ENCODE measurements around the gene KCTD1.

Gene KCTD1

GRCh38 chr18:26470011-26470637, 78.2 kb downstream of the KCTD1 start:
- TF ChIP-seq YY1 (IDR thresholded peaks at IDR 0.05; ENCODE audit: insufficient read depth, insufficient read length) (no peak), ZNF274 (IDR thresholded peaks at IDR 0.05; ENCODE audit: low read depth, low read length) (no peak), SUZ12 (IDR thresholded peaks at IDR 0.05; ENCODE audit: extremely low read depth, insufficient read depth, insufficient read length) (no peak)
- Histone ChIP-seq H3K4me1 (ENCODE audit: insufficient read depth, insufficient read length) (no peaks in the 10 kb centered on the region), H3K36me3 (ENCODE audit: insufficient read depth, insufficient read length, low read length) (no peaks in the 10 kb centered on the region), H3K27me3 (ENCODE audit: insufficient read depth, insufficient read length) (no peaks in the 10 kb centered on the region), H3K9me3 (ENCODE audit: insufficient read depth, low read length) (no peaks in the 10 kb centered on the region), H3K9ac (ENCODE audit: insufficient read length, low read depth) (no peak overlapping the region), H3K4me3 (ENCODE audit: insufficient read length, low read depth) (no peak overlapping the region)
- DNase-seq (ENCODE audit: low read depth, low spot score): no peak

GRCh38 chr18:26468931-26469340, 79.4 kb downstream of the KCTD1 start:
- no peak for DNase-seq (ENCODE audit: low read depth, low spot score)
- H3K9ac ChIP-seq (ENCODE audit: insufficient read length, low read depth): no peak overlapping the region
- no peaks in the 10 kb centered on the region for H3K9me3 ChIP-seq (ENCODE audit: insufficient read depth, low read length)
- H3K27me3 ChIP-seq (ENCODE audit: insufficient read depth, insufficient read length): no peaks in the 10 kb centered on the region
- no peaks in the 10 kb centered on the region for H3K4me1 ChIP-seq (ENCODE audit: insufficient read depth, insufficient read length)
- H3K4me3 ChIP-seq (ENCODE audit: insufficient read length, low read depth): no peak overlapping the region
- TF ChIP-seq ZNF274 (IDR thresholded peaks at IDR 0.05; ENCODE audit: low read depth, low read length): no peak
- no peak for TF ChIP-seq YY1 (IDR thresholded peaks at IDR 0.05; ENCODE audit: insufficient read depth, insufficient read length)
- no peaks in the 10 kb centered on the region for H3K36me3 ChIP-seq (ENCODE audit: insufficient read depth, insufficient read length, low read length)

DNA sequence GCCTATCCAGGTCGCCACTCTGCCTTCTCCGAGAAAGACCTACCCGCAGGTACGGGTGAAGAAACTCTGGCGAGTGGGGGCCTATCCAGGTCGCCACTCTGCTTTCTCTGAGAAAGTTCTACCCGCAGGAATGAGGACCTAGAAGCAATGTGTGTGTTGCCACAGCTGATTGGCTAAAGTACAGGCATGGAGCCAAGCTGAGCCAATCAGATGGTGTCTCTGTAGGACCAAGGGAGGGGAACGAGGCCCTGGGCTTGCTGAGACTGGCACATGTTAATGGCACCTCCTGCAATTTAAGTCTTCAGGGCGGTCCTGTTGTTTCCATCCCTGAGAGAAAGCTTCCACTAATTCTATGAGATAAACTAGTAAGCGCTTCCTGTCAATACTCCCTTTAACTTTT, 82.3 kb downstream of the KCTD1 start:
- H3K4me3 ChIP-seq (ENCODE audit: insufficient read length, low read depth): no peak overlapping the region
- no peak overlapping the region for H3K9ac ChIP-seq (ENCODE audit: insufficient read length, low read depth)
- TF ChIP-seq SUZ12 (IDR thresholded peaks at IDR 0.05; ENCODE audit: extremely low read depth, insufficient read depth, insufficient read length) (no peak), YY1 (IDR thresholded peaks at IDR 0.05; ENCODE audit: insufficient read depth, insufficient read length) (no peak), ZNF274 (IDR thresholded peaks at IDR 0.05; ENCODE audit: low read depth, low read length) (no peak)

DNA sequence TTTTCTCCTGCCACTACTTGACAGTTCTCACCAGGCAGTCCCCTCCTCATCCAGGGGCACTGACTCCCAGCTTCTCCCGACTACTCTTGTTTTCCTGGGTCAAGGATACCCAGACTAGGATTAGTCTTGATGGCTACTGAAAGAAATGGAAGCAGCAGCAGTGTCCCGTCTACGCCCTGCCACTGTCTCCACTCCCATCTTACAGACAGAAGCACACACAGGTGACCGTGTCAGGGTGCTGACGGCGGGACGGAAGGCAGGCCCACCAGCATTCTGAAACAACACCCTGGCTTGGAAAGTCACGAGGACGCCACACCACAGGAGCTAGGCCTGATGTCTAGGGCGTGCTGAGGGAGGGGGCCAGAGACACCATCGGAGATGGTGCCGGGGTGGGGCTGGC, 82.9 kb downstream of the KCTD1 start:
- H3K4me1 ChIP-seq (ENCODE audit: insufficient read depth, insufficient read length): no peaks in the 10 kb centered on the region
- TF ChIP-seq ZNF274 (IDR thresholded peaks at IDR 0.05; ENCODE audit: low read depth, low read length): no peak
- TF ChIP-seq YY1 (IDR thresholded peaks at IDR 0.05; ENCODE audit: insufficient read depth, insufficient read length): no peak
- TF ChIP-seq SUZ12 (IDR thresholded peaks at IDR 0.05; ENCODE audit: extremely low read depth, insufficient read depth, insufficient read length): no peak

More for the DNA sequence above, 82.3 kb downstream of the KCTD1 start:
- Histone ChIP-seq H3K9me3 (ENCODE audit: insufficient read depth, low read length) (no peaks in the 10 kb centered on the region), H3K27me3 (ENCODE audit: insufficient read depth, insufficient read length) (no peaks in the 10 kb centered on the region), H3K36me3 (ENCODE audit: insufficient read depth, insufficient read length, low read length) (no peaks in the 10 kb centered on the region), H3K4me1 (ENCODE audit: insufficient read depth, insufficient read length) (no peaks in the 10 kb centered on the region)
- no peak for DNase-seq (ENCODE audit: low read depth, low spot score)

GRCh38 chr18:26464128-26465011, 84.0 kb downstream of the KCTD1 start:
- H3K9ac ChIP-seq (ENCODE audit: insufficient read length, low read depth): no peak overlapping the region
- H3K27me3 ChIP-seq (ENCODE audit: insufficient read depth, insufficient read length): no peaks in the 10 kb centered on the region
- TF ChIP-seq YY1 (IDR thresholded peaks at IDR 0.05; ENCODE audit: insufficient read depth, insufficient read length) (no peak), ZNF274 (IDR thresholded peaks at IDR 0.05; ENCODE audit: low read depth, low read length) (no peak), SUZ12 (IDR thresholded peaks at IDR 0.05; ENCODE audit: extremely low read depth, insufficient read depth, insufficient read length) (no peak)
- no peaks in the 10 kb centered on the region for H3K9me3 ChIP-seq (ENCODE audit: insufficient read depth, low read length)
- no peak overlapping the region for H3K4me3 ChIP-seq (ENCODE audit: insufficient read length, low read depth)
- no peaks in the 10 kb centered on the region for H3K4me1 ChIP-seq (ENCODE audit: insufficient read depth, insufficient read length)
- H3K36me3 ChIP-seq (ENCODE audit: insufficient read depth, insufficient read length, low read length): peaks cover 3% of the 10 kb centered on the region
- no peak for DNase-seq (ENCODE audit: low read depth, low spot score)

More for the DNA sequence above, 82.9 kb downstream of the KCTD1 start:
- DNase-seq (ENCODE audit: low read depth, low spot score): no peak
- Histone ChIP-seq H3K4me3 (ENCODE audit: insufficient read length, low read depth) (no peak overlapping the region), H3K9me3 (ENCODE audit: insufficient read depth, low read length) (no peaks in the 10 kb centered on the region), H3K36me3 (ENCODE audit: insufficient read depth, insufficient read length, low read length) (no peaks in the 10 kb centered on the region), H3K9ac (ENCODE audit: insufficient read length, low read depth) (no peak overlapping the region), H3K27me3 (ENCODE audit: insufficient read depth, insufficient read length) (no peaks in the 10 kb centered on the region)

DNA sequence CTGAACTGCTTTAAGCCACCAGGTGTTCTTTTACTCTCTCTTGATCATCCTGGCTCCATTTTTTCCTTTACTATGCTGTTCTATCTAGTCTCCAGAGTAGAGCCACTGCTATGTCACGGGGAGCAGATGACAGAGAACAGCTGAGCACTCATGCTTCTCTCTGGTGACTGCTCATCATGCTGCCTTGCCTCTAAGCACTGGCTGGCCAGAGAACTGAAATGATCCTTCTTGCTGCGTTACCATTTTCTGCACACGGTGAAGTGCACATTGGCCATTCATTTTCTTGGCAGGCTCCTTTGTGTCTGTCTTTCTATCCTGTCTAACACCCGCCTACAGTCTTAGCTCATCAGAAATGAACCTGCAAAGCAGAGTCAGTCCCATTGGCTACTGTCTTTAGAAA, 86.0 kb downstream of the KCTD1 start:
- Histone ChIP-seq H3K27me3 (ENCODE audit: insufficient read depth, insufficient read length) (no peaks in the 10 kb centered on the region), H3K9ac (ENCODE audit: insufficient read length, low read depth) (no peak overlapping the region), H3K4me1 (ENCODE audit: insufficient read depth, insufficient read length) (no peaks in the 10 kb centered on the region), H3K4me3 (ENCODE audit: insufficient read length, low read depth) (no peak overlapping the region), H3K36me3 (ENCODE audit: insufficient read depth, insufficient read length, low read length) (peaks cover 7% of the 10 kb centered on the region), H3K9me3 (ENCODE audit: insufficient read depth, low read length) (no peaks in the 10 kb centered on the region)
- no peak for DNase-seq (ENCODE audit: low read depth, low spot score)
- no peak for TF ChIP-seq SUZ12 (IDR thresholded peaks at IDR 0.05; ENCODE audit: extremely low read depth, insufficient read depth, insufficient read length)
- TF ChIP-seq YY1 (IDR thresholded peaks at IDR 0.05; ENCODE audit: insufficient read depth, insufficient read length): no peak
- TF ChIP-seq ZNF274 (IDR thresholded peaks at IDR 0.05; ENCODE audit: low read depth, low read length): no peak

GRCh38 chr18:26461405-26461804, 86.9 kb downstream of the KCTD1 start:
- Histone ChIP-seq H3K27me3 (ENCODE audit: insufficient read depth, insufficient read length) (no peaks in the 10 kb centered on the region), H3K36me3 (ENCODE audit: insufficient read depth, insufficient read length, low read length) (peaks cover 7% of the 10 kb centered on the region), H3K4me1 (ENCODE audit: insufficient read depth, insufficient read length) (no peaks in the 10 kb centered on the region), H3K4me3 (ENCODE audit: insufficient read length, low read depth) (no peak overlapping the region), H3K9me3 (ENCODE audit: insufficient read depth, low read length) (no peaks in the 10 kb centered on the region), H3K9ac (ENCODE audit: insufficient read length, low read depth) (no peak overlapping the region)
- no peak for DNase-seq (ENCODE audit: low read depth, low spot score)
- no peak for TF ChIP-seq SUZ12 (IDR thresholded peaks at IDR 0.05; ENCODE audit: extremely low read depth, insufficient read depth, insufficient read length)
- no peak for TF ChIP-seq YY1 (IDR thresholded peaks at IDR 0.05; ENCODE audit: insufficient read depth, insufficient read length)
- no peak for TF ChIP-seq ZNF274 (IDR thresholded peaks at IDR 0.05; ENCODE audit: low read depth, low read length)
